Inferior parietal cortex (tissue), 1 donor: ENCODE measurements around the gene ID2.

Source experiments
- DNase-seq: peaks from one replicate; pipeline ENCODE4 v3.0.0-alpha.2; 2016; ENCODE audit errors: extremely low spot score

Gene ID2, protein sequence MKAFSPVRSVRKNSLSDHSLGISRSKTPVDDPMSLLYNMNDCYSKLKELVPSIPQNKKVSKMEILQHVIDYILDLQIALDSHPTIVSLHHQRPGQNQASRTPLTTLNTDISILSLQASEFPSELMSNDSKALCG

GRCh38 chr2:8681786-8682692, at the start of gene ID2:
Gene ID2, plus strand, starts transcription at chr2:8682056. Its CDS starts 110 bp downstream, at chr2:8682166.
- peak; percentile 98 for DNase-seq

DNA sequence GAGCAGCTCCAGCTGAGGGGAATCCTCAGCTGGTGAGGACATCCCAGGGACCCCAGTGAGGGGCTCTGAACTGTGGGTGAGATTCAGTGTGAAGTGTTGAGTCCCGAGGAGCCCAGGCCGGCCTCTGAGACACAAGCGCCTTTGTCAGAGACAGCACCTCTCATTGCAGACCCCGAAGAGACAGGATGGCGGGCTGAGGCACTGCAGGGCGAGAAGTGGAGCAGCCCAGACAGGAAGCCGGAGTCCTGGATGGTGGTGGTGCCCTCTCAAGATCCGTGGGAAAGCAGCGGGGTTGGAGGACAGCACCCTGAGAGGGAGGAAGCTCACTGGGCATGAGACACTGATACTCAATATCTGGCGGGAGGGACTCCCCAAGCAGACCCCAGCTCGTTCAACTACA, 49.1 kb upstream of the ID2 start:
- no peak for DNase-seq

DNA sequence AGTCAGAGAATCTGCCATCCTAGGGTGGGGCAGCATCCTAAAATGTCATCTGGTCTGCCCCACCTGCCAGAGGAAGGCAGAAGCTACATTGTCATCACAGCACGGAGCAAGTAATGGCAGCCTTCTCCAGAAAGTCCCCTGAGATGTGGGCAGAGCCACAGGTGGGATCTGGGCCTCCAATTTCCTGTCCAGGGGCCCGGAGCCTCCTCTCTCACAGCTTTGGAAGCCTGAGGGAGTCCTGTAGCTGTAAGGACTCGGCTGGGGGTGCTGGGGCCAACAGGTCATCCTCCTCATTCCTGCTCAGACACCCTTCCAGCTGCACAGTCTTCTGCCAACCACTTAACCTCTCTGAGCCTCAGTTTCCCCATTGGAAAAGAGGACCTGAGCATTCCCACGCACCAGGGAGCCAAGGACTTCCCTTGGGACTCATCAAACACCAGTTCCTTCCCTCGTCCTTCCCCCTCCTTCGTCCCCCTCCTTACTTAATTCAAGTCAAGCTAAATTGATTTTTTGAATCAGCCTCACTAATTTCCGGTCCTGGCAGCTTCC, 48.6 kb upstream of the ID2 start:
- no peak for DNase-seq

DNA sequence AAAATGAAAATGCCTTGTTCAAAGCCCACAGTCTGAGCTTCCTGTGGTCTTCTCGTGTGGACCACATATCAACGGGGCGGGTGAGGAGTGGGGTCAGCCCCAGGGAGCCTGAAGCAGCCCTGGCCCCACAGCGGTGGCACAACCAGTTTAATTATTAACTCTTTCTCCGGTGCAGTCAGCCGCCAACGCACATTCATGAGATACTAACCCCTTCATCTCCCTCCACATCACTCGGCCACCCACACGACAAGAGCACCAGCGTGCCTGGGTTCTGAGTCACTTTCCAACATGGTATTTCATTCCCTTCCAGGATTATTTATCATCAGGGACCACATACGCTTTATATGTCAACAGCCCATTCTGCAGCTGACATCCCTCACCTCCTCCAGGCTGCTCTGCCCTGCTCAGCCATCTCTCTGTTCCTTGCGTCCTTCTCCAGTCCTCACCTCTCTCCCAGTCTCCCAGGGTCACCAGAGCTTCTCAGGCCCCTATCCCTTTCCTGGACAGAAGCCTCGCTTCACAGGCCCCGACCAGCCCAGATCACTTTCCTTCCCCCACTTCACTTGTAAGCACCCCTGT, 48.0 kb upstream of the ID2 start:
- DNase-seq, result no peak

DNA sequence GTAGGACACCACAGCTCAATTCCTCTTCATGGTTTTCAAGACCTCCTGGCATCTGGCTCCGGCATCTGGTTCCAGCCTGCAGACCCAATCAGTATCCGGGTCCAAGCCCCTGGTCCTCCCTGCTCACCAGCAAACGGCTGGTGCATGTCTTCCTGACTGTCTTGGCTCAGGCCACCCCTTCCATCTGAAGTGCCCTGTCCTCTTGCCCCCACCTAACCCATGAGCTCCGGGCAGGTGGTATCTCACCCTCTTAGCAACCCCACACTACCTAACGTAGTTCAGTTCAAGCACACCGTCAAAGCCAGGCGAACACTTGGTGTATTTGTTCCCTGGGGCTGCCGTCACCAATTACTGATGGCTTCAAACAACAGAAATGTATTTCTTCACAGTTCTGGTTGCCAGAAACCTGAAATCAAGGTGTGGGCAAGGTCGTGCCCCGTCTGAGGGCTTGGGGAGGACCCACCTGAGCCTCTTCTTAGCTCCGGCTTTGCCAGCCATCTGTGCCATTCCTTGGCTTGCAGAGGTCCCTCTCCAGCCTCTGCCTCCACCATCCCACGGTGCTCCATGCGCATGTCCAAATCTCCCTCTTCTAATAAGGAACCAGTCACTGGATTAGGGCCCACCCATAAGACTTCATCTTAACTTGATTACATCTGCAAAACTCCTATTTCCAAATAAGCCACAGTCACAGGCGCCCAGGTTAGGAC, 47.2 kb upstream of the ID2 start:
- DNase-seq, result no peak

DNA sequence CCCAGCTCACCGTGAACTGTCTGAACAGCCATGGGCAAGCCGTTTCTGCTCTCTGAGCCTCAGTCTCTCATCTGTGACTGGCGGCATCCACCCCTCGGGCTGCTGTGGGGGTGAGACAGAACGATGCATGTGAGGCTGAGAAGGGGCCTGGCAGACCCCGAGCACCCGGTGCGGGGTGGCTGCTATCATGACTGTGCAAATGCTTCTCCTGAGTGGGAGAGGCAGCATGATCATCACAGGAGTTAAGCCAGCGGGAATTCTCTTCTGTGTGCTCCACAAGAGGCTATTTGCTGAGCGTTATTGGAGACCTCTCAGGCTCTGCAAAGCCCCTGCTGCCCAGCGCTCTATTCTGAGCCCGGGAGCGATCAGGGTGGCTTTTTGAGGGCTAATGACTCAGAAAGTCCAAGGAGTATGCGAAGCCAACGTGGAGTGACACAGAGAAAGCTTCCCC, 45.8 kb upstream of the ID2 start:
- no peak for DNase-seq

DNA sequence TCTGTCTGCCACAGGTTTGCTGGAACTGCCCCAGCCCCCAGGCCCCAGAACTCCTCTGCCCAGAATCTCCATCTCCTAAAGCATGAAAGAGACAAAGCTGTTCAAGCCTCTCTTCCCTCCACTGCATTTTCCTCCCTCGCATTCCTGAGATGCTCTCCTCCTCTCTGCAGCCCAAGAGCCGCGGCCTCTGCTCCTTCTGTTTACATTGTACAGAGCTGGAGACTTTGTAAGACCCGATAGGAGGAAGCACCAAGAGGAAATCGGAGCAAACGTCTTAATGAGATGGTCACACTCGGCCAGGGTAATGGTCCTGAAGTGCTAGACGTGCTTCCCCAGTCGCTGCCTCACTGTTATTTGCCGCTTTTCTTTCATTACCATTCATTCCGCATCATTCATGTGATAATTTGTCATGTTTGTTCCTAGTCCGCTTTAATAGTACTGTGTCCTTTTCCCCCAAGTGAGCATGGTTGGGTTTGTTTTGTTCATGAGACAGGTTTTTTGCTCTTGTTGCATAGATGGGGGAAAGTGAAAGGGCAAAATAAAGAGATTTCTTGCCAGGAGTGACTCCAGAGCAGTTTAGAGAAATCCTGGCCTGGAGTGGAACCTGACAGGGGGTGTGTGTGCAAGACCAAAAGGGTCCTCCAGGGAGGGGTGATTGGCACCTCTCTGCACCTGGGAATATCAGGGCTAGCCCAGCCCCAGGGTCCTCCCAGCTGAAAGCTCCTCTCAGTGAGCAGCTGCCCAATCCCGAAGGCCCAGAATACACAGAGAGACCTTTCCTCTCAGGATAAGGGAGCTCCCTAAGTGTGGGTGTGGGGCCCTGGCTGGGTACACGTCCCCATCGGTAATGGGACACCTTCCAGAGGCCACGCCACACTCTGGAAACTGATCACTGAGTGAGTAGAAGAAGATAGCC, 44.9 kb upstream of the ID2 start:
- no peak for DNase-seq

- no peak for DNase-seq
Observed at GRCh38 chr2:8638327-8638726, 43.5 kb upstream of the ID2 start.

GRCh38 chr2:8639122-8639635, 42.7 kb upstream of the ID2 start:
- DNase-seq, result no peak

GRCh38 chr2:8640498-8640897, 41.4 kb upstream of the ID2 start:
- no peak for DNase-seq

DNA sequence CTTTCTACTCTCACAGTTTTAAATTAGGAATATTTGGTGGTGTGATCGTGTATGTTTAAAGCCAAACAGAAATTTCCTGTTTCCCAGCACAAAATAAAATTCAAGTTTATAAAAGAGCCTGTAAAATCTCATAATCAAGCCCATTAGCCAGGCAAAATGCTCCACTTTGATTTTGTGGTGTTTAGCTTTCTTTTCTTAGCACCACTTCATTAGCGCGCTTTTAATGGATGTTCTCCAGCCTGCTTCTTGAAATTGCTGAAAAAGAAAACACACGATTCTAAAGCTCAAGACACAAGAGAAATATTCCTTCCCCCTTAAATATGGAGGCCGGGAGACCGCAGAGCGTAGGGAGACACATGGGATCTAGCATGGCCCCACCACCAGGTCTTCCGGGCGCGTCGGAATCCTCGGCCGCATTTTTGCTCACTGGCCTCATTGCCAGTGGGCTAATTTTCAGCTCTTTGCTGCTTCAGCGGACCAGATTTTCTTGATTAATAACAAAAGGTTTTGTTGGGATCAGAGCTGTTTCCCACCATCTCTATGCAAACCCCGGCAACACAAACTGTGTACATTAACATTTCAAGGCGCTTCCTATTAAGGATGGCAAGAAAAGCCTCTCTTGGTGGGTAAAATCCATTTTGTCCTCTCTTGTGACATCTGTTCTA, 40.4 kb upstream of the ID2 start:
- no peak for DNase-seq

DNA sequence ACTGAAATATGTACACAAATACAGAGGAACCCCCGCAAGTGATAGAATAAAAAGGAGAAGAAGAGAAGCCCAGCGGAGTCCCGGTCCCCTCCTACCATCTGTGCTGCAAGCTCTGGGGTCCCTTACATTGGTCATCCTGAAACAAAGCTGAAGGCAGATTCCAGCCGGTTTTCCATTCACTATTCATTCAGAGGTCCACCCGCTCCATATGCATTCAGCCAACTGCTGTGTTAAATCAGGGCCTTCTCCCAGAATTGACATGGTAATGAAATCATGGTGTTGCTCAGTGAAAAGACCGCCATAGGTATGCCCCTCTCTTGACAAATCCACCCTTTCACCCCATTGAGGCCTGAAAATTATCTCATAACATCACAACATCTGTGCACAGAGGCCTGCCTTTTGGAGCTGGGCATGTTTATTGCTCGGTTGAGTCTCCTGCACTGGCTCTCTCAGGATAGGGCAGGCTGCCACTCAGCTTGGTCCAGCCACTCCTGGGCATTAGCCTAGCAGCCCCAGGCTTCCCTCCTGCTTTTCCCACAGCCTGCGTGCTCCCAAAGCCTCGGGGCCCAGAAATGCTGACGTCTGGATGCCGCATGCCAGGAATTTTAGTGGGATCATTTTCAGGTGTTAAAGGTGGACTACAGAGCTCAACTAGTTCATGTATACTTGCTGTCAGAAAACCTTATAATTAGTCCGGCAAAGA, 39.3 kb upstream of the ID2 start:
- DNase-seq, result no peak

DNA sequence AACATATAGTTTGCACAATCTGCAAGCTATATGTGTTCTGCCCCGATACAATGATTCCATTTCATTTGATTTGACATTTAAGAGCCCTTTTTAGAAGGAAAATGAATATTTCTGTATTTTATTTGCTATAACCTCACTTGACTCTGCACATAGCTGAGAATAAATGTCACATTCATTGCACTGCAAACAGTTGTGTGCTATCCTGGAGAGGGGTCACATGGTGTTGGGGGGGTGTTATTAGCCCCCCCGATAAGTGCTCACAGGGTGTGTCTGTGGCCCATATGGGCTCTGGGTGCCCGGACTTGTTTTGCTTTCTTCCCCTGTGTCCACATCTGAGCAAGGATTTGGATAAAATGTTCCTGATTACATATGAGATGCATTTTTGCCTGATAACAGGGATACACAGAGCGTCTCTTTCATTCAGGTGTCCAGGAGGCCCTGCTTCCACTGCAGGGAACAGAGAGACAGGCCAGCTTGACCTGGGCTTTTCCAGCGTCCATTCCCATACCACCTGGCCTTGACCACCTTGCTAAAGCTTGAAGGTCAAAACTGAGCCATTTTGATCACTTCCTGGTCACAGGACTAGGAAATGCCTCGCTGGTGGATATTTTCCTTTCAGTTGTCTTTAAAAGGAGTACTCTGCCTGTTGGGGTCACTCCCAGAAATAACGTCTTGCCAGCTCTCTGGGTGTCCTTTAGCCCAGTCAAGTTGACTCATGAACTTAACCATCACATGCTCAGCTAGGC, 38.4 kb upstream of the ID2 start:
- DNase-seq, result no peak

- DNase-seq, result no peak
Observed at GRCh38 chr2:8643996-8644356, 37.9 kb upstream of the ID2 start.

- DNase-seq, result no peak
Observed at GRCh38 chr2:8644605-8645175, 37.2 kb upstream of the ID2 start.

DNA sequence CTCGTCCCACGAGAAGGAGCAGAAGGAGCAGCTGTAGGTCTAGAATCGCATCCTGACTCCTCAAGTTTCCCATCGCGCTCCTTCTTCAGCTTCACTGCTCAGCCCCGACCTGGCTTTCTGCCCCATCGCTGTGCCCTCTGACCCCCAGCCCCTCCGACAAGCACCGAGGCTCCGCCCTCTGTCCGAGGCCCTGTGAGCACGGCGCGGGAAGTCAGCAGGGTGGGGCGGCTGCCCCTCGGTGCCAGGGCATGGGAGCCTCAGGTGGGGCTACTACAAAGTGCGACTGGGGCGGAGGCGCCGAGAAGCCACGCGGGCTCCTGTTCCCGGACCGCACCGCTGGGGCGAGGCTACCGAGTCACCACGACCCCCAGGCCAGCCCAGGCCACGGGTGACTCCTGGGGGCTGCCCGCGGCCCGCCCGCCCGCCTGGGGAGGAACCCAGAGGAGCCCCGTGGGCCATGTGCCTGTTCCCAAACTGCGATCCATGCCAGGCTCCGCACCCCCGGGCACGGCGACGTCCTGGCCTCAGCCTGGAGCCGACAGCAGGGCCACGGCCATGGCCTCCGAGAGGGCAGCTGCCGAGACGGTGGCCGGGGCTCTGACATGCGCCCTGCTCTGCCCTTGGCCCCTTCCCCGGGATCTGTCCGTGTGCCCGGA, 36.6 kb upstream of the ID2 start:
- no peak for DNase-seq

GRCh38 chr2:8646731-8647461, 35.0 kb upstream of the ID2 start:
- DNase-seq, result no peak
